Right renal cortex interstitium (tissue), 3 donors: ENCODE results near the gene DDX28. TPM values are rescaled to one million over a fixed set of nuclear protein-coding genes. Genes with fewer than 3 reads are reported as not detected.

Source experiments
- DNase-seq, 3 donors: peaks; one replicate each; pipeline ENCODE4 v3.0.0-alpha.2; 2013; ENCODE audit warnings: low read depth in 3 of 3, low spot score in 2 of 3
- polyA plus RNA-seq, 3 donors: library from polyadenylated mRNA; unstranded; fragments of 120-200 nt; gene quantifications; one replicate each; pipeline ENCODE4 v1.2.1, GENCODE V29; 2013; ENCODE audit not compliant: insufficient read length in 3 of 3

DDX28 gene
- polyA plus RNA-seq: 10 to 100 TPM; 10.2 to 11.6 (median 11.0) TPM

GRCh38 chr16:68022728-68023537, at the start of gene DDX28, which contains the start of gene DUS2:
Gene DDX28 (minus strand): TSS chr16:68023232. CDS start chr16:68023202, 30 bp downstream.
Gene DUS2 (plus strand): TSS chr16:68023284. CDS start chr16:68038024, 14,740 bp downstream.
- DNase-seq: peak; percentile 84 to 91 (median 85)

GRCh38 chr16:68072038-68072695, 49.1 kb upstream of the DDX28 start:
- no peak for DNase-seq

GRCh38 chr16:68071518-68071901, 48.5 kb upstream of the DDX28 start:
- no peak for DNase-seq

- DNase-seq: no peak
These were observed 47.9 kb upstream of the DDX28 start for GRCh38 chr16:68070806-68071517.

GRCh38 chr16:68070249-68070730, 47.3 kb upstream of the DDX28 start:
- no peak for DNase-seq

GRCh38 chr16:68069511-68070248, 46.6 kb upstream of the DDX28 start:
- no peak for DNase-seq

- no peak for DNase-seq
These were observed 45.9 kb upstream of the DDX28 start for GRCh38 chr16:68068926-68069325.

GRCh38 chr16:68066763-68067162, 43.7 kb upstream of the DDX28 start:
- no peak for DNase-seq

- no peak for DNase-seq
These were observed 42.8 kb upstream of the DDX28 start for GRCh38 chr16:68065716-68066305.

- DNase-seq: no peak
These were observed 41.8 kb upstream of the DDX28 start for GRCh38 chr16:68064791-68065365.

- DNase-seq: no peak
These were observed 39.9 kb upstream of the DDX28 start for GRCh38 chr16:68062910-68063393.

- DNase-seq: no peak
These were observed 38.4 kb upstream of the DDX28 start for GRCh38 chr16:68061396-68061795.

- no peak for DNase-seq
These were observed 36.8 kb upstream of the DDX28 start for GRCh38 chr16:68059804-68060203.

- DNase-seq: no peak
These were observed 32.4 kb upstream of the DDX28 start for GRCh38 chr16:68055395-68055794.

- DNase-seq: no peak
These were observed 26.4 kb upstream of the DDX28 start for GRCh38 chr16:68049449-68049848.

- no peak for DNase-seq
These were observed 25.0 kb upstream of the DDX28 start for GRCh38 chr16:68047987-68048386.

GRCh38 chr16:68046106-68046505, 23.1 kb upstream of the DDX28 start:
- no peak for DNase-seq

GRCh38 chr16:68041783-68042182, 18.8 kb upstream of the DDX28 start:
- no peak for DNase-seq

GRCh38 chr16:68040506-68041288, 17.7 kb upstream of the DDX28 start:
- DNase-seq: no peak
